ENCODE measurements around the gene ISLR2.

DNA sequence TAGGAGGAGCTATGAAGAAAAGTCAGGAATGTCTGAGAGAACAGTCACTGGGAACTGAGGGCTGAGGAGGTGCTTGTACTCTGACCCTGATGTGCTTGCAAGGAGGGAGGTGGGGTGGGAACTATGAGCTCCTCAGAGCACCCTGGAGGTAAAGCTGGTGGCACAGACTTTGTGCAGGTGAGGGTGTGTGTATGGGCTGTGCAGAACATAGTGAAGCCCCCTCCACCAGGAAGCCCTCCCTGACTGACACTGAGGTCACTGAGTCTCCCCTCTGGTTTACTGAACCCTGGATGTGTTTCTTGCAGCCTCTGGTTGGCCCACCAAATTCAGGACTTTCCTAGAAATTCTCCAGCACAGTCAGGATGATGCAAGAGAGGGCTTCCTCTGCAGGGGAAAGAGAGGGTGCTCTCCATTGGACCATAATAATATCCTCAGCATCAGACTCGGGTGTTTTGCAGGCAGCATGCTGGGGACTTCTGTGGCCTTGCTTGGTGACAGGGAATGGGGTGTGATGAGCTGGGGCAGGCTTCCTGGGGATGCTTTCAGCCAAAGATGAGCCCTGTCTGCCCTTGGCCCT lies 41.7 kb downstream of the ISLR2 start:
- TF ChIP-seq CTBP1 (IDR thresholded peaks at IDR 0.05; ENCODE audit: borderline replicate concordance) (no peak), SUZ12 (IDR thresholded peaks at IDR 0.05) (no peak), SP1 (IDR thresholded peaks at IDR 0.05) (no peak), FOXA1 (IDR thresholded peaks at IDR 0.05) (no peak), ARNT (IDR thresholded peaks at IDR 0.05) (no peak), NFRKB (IDR thresholded peaks at IDR 0.05) (no peak), HDGF (IDR thresholded peaks at IDR 0.05; ENCODE audit: borderline replicate concordance) (no peak), BHLHE40 (IDR thresholded peaks at IDR 0.05; ENCODE audit: borderline replicate concordance) (no peak), FOXM1 (IDR thresholded peaks at IDR 0.05; ENCODE audit: borderline replicate concordance) (no peak), ZNF384 (IDR thresholded peaks at IDR 0.05) (no peak), LEF1 (IDR thresholded peaks at IDR 0.05; ENCODE audit: borderline replicate concordance) (no peak), TARDBP (IDR thresholded peaks at IDR 0.05) (no peak)
